Calu3 (cell line): ENCODE measurements around the gene RAB34. TPM values are rescaled to one million over a fixed set of nuclear protein-coding genes. Genes with fewer than 3 reads are reported as not detected.

Experiments
- BruUV-seq: library from RNA; stranded (reverse); fragments of 400-500 nt; replicated peaks from 2 replicates; lab custom pipeline; 2021; lab: Mats Ljungman, UMichigan
- CTCF ChIA-PET: fragments of 300-600 bp; sonication (Branson Sonifier 250); formaldehyde crosslinking; loops from one replicate; lab custom pipeline; 2022; ENCODE audit warnings: antibody characterized with exemption; lab: Charles Lee
- DNase-seq: peaks from one replicate; pipeline ENCODE4 v3.0.0; 2022
- H3K27ac Mint-ChIP-seq: one replicate; pipeline ENCODE4 v1.8.0; 2022; ENCODE audit warnings: mixed read lengths; ENCODE audit not compliant: unreplicated experiment
- H3K27me3 Mint-ChIP-seq: one replicate; pipeline ENCODE4 v1.8.0; 2022; ENCODE audit warnings: mixed read lengths; ENCODE audit not compliant: unreplicated experiment
- H3K36me3 Mint-ChIP-seq: one replicate; pipeline ENCODE4 v1.8.0; 2022; ENCODE audit warnings: mild to moderate bottlenecking, moderate library complexity, mixed read lengths; ENCODE audit not compliant: insufficient read depth, unreplicated experiment
- H3K4me1 Mint-ChIP-seq: one replicate; pipeline ENCODE4 v1.8.0; 2022; ENCODE audit warnings: mild to moderate bottlenecking, low read depth, mixed read lengths; ENCODE audit not compliant: unreplicated experiment
- H3K4me3 Mint-ChIP-seq: one replicate; pipeline ENCODE4 v1.8.0; 2022; ENCODE audit warnings: mild to moderate bottlenecking, low read depth, moderate library complexity, mixed read lengths; ENCODE audit not compliant: unreplicated experiment
- H3K9me3 Mint-ChIP-seq: one replicate; pipeline ENCODE4 v1.8.0; 2022; ENCODE audit warnings: low read depth, mixed read lengths; ENCODE audit not compliant: unreplicated experiment
- intact Hi-C: fragments of 100-400 bp; cut with micrococcal nuclease; formaldehyde crosslinking; loops from one replicate; pipeline ENCODE4 v1.10.0; 2022; ENCODE audit not compliant: unreplicated experiment
- total RNA-seq: library from RNA; stranded (reverse); gene quantifications from 2 replicates; pipeline ENCODE4 v1.2.3, GENCODE V29; 2022
- TF ChIP-seq, protein P1 (sequence below): fragments of 200-600 bp; IDR thresholded peaks from one replicate; pipeline ENCODE4 v1.8.0; 2022; ENCODE audit warnings: antibody characterized with exemption; ENCODE audit not compliant: unreplicated experiment

The RAB34 gene
- total RNA-seq, 1 experiment from 2014 or later = 34.5 TPM

DNA sequence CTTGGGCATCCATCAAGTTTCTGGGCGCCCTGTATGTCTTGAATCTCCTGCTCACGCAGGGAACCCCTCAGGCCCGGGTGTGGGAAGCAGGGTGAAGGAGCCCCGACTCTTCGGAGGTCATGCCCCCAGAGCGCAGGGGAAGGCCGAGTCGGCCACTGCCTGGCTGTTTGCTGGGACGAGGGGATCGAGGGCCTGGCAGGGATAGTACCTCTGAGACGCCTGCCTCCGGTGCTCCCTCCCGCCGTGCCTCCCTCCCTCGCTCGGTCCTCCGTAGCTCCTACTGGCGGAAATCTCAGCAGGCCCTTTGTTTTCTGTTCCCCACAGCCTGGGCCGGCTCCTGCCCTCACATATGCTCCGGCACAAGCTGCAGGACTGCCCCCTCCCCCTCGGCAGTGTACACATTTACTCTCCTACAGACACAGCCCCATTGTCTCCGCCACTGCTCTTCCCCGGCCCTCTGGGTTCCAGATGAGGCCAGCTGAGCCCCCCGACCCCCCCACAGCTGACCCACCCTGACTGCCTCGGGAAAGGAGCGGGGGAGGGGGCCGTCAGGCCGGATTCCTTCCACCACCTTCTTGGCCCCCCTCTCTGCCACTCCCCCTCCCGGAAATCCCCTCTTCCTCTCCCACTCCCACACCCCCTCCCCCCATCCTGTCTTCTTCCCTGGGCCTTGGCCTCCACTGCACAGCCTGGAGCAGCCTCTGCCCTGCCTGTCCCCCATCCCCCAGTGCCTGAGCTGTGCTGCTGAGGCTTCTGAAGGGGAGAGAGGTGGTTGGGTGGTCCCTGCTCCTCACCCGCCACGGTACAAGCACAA is 27.5 kb upstream of the RAB34 start:
- CTCF ChIA-PET = interaction anchor here (1.1 to 9.1 kb wide), 3 partner anchors 15 to 26 kb away, joined by 3 to 228 read pairs (median 3); partner anchors contain the start of genes NEK8, RPL23A and TLCD1
- no peaks in the 10 kb centered on the region for H3K27me3 Mint-ChIP-seq
- intact Hi-C loops = no loop called here
- peaks cover 87% of the 10 kb centered on the region for H3K36me3 Mint-ChIP-seq
- peaks cover 46% of the 10 kb centered on the region for H3K4me1 Mint-ChIP-seq
- H3K9me3 Mint-ChIP-seq = no peaks in the 10 kb centered on the region
- DNase-seq = peak; percentile 69
- H3K27ac Mint-ChIP-seq = peak overlapping the region; percentile 91
- BruUV-seq = no TSS peak
- peak overlapping the region; percentile 81 for H3K4me3 Mint-ChIP-seq
- TF ChIP-seq, protein P1, sequence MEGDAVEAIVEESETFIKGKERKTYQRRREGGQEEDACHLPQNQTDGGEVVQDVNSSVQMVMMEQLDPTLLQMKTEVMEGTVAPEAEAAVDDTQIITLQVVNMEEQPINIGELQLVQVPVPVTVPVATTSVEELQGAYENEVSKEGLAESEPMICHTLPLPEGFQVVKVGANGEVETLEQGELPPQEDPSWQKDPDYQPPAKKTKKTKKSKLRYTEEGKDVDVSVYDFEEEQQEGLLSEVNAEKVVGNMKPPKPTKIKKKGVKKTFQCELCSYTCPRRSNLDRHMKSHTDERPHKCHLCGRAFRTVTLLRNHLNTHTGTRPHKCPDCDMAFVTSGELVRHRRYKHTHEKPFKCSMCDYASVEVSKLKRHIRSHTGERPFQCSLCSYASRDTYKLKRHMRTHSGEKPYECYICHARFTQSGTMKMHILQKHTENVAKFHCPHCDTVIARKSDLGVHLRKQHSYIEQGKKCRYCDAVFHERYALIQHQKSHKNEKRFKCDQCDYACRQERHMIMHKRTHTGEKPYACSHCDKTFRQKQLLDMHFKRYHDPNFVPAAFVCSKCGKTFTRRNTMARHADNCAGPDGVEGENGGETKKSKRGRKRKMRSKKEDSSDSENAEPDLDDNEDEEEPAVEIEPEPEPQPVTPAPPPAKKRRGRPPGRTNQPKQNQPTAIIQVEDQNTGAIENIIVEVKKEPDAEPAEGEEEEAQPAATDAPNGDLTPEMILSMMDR = no peak

DNA sequence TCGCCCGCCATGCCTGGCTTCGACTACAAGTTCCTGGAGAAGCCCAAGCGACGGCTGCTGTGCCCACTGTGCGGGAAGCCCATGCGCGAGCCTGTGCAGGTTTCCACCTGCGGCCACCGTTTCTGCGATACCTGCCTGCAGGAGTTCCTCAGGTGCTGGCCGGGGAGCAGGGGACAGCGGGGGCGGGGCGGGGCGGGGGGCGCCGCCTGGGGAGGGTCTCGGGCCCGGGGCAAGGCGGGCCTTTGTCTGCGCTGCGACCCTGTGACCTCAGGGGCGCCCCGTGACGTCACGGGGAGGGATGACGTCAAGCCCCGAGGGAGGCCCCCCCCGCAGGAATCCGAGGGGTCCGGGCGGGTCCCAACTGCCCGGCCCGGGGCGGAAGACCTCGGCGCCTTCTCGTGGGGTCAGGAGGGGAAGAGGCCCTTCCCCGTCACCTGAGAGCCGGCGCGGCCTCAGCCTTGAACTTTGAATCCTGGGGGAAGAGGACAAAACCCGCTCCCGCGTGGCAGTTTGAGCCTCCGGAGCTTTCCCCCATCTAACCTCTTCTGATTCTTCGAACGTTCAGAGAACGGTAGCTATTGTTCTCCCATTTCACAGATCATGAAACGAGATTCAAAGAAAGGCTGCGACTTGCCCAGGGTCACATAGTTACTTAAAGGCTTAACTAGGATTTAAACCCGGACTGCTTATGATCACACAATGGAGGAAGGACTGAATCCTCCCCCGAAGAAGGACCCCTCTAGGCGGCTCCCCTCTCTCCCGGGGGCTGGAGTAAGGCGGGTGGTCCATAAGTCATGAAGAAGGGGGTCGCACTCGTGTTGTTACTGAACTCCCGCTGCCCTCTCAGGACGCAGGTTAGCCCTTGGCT is 26.7 kb upstream of the RAB34 start:
- intact Hi-C loops = no loop called here
- peaks cover 88% of the 10 kb centered on the region for H3K36me3 Mint-ChIP-seq
- TF ChIP-seq, protein P1 = no peak
- H3K9me3 Mint-ChIP-seq = no peaks in the 10 kb centered on the region
- peak overlapping the region; percentile 81 for H3K4me3 Mint-ChIP-seq
- DNase-seq = peak; percentile 70
- CTCF ChIA-PET = interaction anchor here (1.5 to 9.1 kb wide), 3 partner anchors 16 to 17 kb away, joined by 3 to 228 read pairs (median 38); partner anchors contain the start of genes NEK8 and TLCD1
- H3K27ac Mint-ChIP-seq = peak overlapping the region; percentile 91
- H3K27me3 Mint-ChIP-seq = no peaks in the 10 kb centered on the region
- BruUV-seq = TSS peak; percentile 63
- peaks cover 46% of the 10 kb centered on the region for H3K4me1 Mint-ChIP-seq

DNA sequence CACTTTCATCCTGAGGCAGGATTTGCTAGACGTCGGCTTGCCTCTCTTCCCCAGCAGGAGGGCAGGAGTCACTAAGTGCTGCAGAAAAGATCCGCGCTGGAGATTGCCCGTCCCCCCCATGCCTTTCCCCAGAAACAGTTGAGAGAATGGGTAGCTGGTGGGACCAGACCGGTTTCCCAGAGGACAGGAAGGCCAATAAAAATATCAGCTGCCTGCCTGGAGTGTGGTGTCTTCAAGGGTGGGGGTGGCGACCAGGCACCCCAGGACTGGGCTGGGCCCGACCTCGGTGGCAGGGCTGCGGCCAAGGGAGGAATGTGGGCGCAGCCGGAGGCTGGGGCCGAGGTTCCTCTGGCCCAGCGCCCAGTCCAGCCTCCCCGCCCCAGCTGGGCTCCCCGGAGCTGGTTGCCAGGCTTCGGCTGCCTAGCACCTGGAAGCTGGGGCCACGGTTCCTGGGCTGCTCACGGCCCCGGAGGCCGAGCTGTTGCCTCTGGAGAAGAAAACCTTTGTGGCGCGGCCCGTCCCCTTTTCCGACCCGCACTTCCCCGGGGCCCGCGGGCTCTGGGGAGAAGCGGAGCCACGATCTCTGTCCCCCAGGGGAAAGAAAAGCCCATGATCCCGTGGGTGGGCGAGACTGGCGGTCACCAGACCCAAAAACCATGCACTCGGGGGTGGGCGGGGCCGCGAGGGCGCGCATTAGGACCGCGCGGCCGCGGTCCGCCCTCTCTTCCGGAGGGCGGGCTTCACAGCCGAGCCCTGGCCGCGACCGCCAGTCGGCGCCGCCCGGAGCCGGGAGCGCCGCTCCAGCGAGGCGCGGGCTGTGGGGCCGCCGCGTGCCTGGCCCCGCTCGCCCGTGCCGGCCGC is 25.8 kb upstream of the RAB34 start, which contains the start of gene TRAF4:
TRAF4 (plus strand) TSS at position 769 of the 861 bp plus-strand sequence. CDS start 102 bp downstream, outside the sequence.
- no peaks in the 10 kb centered on the region for H3K9me3 Mint-ChIP-seq
- TF ChIP-seq, protein P1 = no peak
- intact Hi-C loops = no loop called here
- H3K4me3 Mint-ChIP-seq = peak within 1 kb of the TSS; percentile 81
- BruUV-seq = no TSS peak
- H3K36me3 Mint-ChIP-seq = peaks cover 84% of the 10 kb centered on the region
- H3K4me1 Mint-ChIP-seq = peaks cover 39% of the 10 kb centered on the region
- H3K27me3 Mint-ChIP-seq = no peaks in the 10 kb centered on the region
- peak; percentile 91 for DNase-seq
- peak within 1 kb of the TSS; percentile 91 for H3K27ac Mint-ChIP-seq
- CTCF ChIA-PET = interaction anchor here (0.6 to 1.5 kb wide), 6 partner anchors 11 to 824 kb away, joined by 3 to 38 read pairs (median 4); partner anchors contain the start of genes NEK8 and PHF12
